Gastroesophageal sphincter (tissue), 3 donors: ENCODE results near the gene DSCAML1.

Experiments
- EP300 ChIP-seq: sonication (generic); formaldehyde crosslinking; IDR thresholded peaks from one replicate; pipeline ENCODE4 v1.6.1; 2017; ENCODE audit warnings: antibody characterized with exemption, mild to moderate bottlenecking
- POLR2A ChIP-seq, 2 donors: fragments of 450-650 bp; IDR thresholded peaks; one replicate each; pipeline ENCODE4 v1.6.1; 2017; ENCODE audit warnings: antibody characterized with exemption in 2 of 2, mild to moderate bottlenecking in 2 of 2, moderate library complexity in 1 of 2
- TF ChIP-seq, protein P1 (sequence below), 4 experiments: fragments of 200-600 bp in 2 of 4; fragments of 450-650 bp in 2 of 4; sonication (generic) in 1 of 4; IDR thresholded peaks; one replicate each; pipeline ENCODE4 v1.5.1; 2017 to 2019; ENCODE audit warnings: antibody characterized with exemption in 4 of 4, mild to moderate bottlenecking in 2 of 4, moderate library complexity in 2 of 4

DNA sequence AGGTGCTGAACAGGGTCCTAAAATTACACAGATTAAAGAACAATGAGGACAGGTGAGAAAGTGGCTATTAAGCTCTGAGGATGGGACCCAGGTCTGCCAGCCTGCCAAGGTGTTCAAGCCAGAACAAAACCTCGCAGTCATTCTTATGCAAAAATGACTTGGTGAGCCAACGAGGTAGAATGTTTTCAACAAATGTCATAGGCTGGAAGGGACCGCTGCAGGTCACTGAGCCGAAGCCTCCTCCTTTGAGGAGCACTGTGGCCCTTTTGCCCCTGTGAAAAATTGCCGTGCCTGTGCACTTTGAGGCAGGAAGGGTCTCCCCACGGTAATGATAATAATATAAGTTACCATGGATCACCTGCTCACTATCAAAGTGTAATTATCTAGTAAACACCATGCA lies 216.2 kb downstream of the DSCAML1 start:
- TF ChIP-seq, protein P1, sequence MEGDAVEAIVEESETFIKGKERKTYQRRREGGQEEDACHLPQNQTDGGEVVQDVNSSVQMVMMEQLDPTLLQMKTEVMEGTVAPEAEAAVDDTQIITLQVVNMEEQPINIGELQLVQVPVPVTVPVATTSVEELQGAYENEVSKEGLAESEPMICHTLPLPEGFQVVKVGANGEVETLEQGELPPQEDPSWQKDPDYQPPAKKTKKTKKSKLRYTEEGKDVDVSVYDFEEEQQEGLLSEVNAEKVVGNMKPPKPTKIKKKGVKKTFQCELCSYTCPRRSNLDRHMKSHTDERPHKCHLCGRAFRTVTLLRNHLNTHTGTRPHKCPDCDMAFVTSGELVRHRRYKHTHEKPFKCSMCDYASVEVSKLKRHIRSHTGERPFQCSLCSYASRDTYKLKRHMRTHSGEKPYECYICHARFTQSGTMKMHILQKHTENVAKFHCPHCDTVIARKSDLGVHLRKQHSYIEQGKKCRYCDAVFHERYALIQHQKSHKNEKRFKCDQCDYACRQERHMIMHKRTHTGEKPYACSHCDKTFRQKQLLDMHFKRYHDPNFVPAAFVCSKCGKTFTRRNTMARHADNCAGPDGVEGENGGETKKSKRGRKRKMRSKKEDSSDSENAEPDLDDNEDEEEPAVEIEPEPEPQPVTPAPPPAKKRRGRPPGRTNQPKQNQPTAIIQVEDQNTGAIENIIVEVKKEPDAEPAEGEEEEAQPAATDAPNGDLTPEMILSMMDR (IDR thresholded peaks at IDR 0.05), result no peak
- no peak for TF ChIP-seq EP300
- TF ChIP-seq POLR2A (IDR thresholded peaks at IDR 0.05), result no peak
